IMR-90 (cell line): ENCODE results near the gene RBM5. TPM values are rescaled to one million over a fixed set of nuclear protein-coding genes. Genes with fewer than 3 reads are reported as not detected.

ENCODE experiments used
- ATAC-seq: fragments of 200-7000 bp; cut with Tn5 transposase; 2 replicates; pipeline ENCODE4 v1.9.1; 2020; ENCODE audit warnings: low read depth, mild to moderate bottlenecking, moderate library complexity
- BruUV-seq: library from RNA; stranded (reverse); fragments of 400-500 nt; replicated peaks from 2 replicates; lab custom pipeline; 2021; lab: Mats Ljungman, UMichigan
- CTCF ChIA-PET: fragments of 300-600 bp; formaldehyde crosslinking; extraction: SDS; loops from one replicate; lab custom pipeline; 2021; ENCODE audit warnings: antibody characterized with exemption; lab: Yijun Ruan, JAX
- POLR2A ChIA-PET: fragments of 300-600 bp; sonication (Branson Sonifier 250); formaldehyde crosslinking; loops from one replicate; lab custom pipeline; 2022; ENCODE audit warnings: antibody characterized with exemption; ENCODE audit not compliant: unreplicated experiment; lab: Charles Lee
- DNase-seq: peaks from one replicate; pipeline ENCODE4 v3.0.0; 2013
- H2AFZ ChIP-seq: replicated peaks from 2 replicates; pipeline ENCODE3; 2013; ENCODE audit warnings: low read length, mild to moderate bottlenecking; ENCODE audit not compliant: poor library complexity
- H2AK5ac ChIP-seq: 2 replicates; pipeline ENCODE4 v1.6.1; 2013; ENCODE audit warnings: low read depth, low read length, inconsistent platforms
- H2AK9ac ChIP-seq: replicated peaks from 2 replicates; pipeline ENCODE3; 2013; ENCODE audit warnings: mild to moderate bottlenecking, low read depth, low read length, moderate library complexity; ENCODE audit not compliant: poor library complexity
- H2BK120ac ChIP-seq: 2 replicates; pipeline ENCODE4 v1.6.1; 2013; ENCODE audit warnings: low read depth, low read length, inconsistent platforms
- H2BK15ac ChIP-seq: 3 replicates; pipeline ENCODE4 v1.6.1; 2013; ENCODE audit warnings: low read depth, low read length, inconsistent platforms
- H2BK20ac ChIP-seq: 2 replicates; pipeline ENCODE4 v1.6.1; 2013; ENCODE audit warnings: low read depth, mild to moderate bottlenecking, inconsistent platforms, low read length, moderate library complexity
- H2BK5ac ChIP-seq: 2 replicates; pipeline ENCODE4 v1.6.1; 2013; ENCODE audit warnings: mild to moderate bottlenecking, low read depth, low read length, inconsistent platforms; ENCODE audit not compliant: poor library complexity, severe bottlenecking
- H3K14ac ChIP-seq: replicated peaks from 2 replicates; pipeline ENCODE4 v1.6.1; 2013; ENCODE audit warnings: low read depth, low read length, inconsistent platforms
- H3K18ac ChIP-seq: 2 replicates; pipeline ENCODE4 v1.6.1; 2013; ENCODE audit warnings: low read depth, low read length, control low read depth
- H3K23ac ChIP-seq: 2 replicates; pipeline ENCODE4 v1.6.1; 2013; ENCODE audit warnings: low read depth, low read length, inconsistent platforms
- H3K27ac ChIP-seq: 2 replicates; pipeline ENCODE4 v1.5.1; 2013; ENCODE audit warnings: mild to moderate bottlenecking, control low read depth, low read length; ENCODE audit not compliant: insufficient read depth
- H3K27me3 ChIP-seq: 2 replicates; pipeline ENCODE4 v1.6.1; 2013; ENCODE audit warnings: low read length; ENCODE audit not compliant: control insufficient read depth, insufficient read depth
- H3K36me3 ChIP-seq: 2 replicates; pipeline ENCODE4 v1.6.1; 2013; ENCODE audit warnings: low read length, mixed read lengths; ENCODE audit not compliant: control insufficient read depth, insufficient read depth
- H3K4ac ChIP-seq: 2 replicates; pipeline ENCODE4 v1.6.1; 2013; ENCODE audit warnings: low read depth, low read length, inconsistent platforms
- H3K4me1 ChIP-seq: 2 replicates; pipeline ENCODE4 v1.6.1; 2013; ENCODE audit warnings: low read length, mixed read lengths; ENCODE audit not compliant: control insufficient read depth, insufficient read depth
- H3K4me2 ChIP-seq: 2 replicates; pipeline ENCODE4 v1.6.1; 2013; ENCODE audit warnings: low read depth, mild to moderate bottlenecking, control low read depth, low read length, moderate library complexity
- H3K4me3 ChIP-seq: 2 replicates; pipeline ENCODE4 v1.5.1; 2013; ENCODE audit warnings: low read depth, mild to moderate bottlenecking, control low read depth, low read length, moderate library complexity; ENCODE audit not compliant: insufficient read depth
- H3K56ac ChIP-seq: 2 replicates; pipeline ENCODE4 v1.6.1; 2013; ENCODE audit warnings: low read length, inconsistent platforms; ENCODE audit not compliant: insufficient read depth; ENCODE audit errors: extremely low read depth
- H3K79me1 ChIP-seq, 2 experiments: 2 replicates each; pipeline ENCODE4 v1.6.1; 2013; ENCODE audit warnings: low read length in 2 of 2, inconsistent platforms in 1 of 2, low read depth in 1 of 2
- H3K9ac ChIP-seq: 2 replicates; pipeline ENCODE4 v1.6.1; 2013; ENCODE audit warnings: low read depth, low read length, control low read depth
- H3K9me1 ChIP-seq: 2 replicates; pipeline ENCODE4 v1.6.1; 2013; ENCODE audit warnings: low read length, inconsistent platforms; ENCODE audit not compliant: insufficient read depth
- H3K9me3 ChIP-seq: 2 replicates; pipeline ENCODE4 v1.6.1; 2013; ENCODE audit warnings: low read length; ENCODE audit not compliant: control insufficient read depth, insufficient read depth
- H4K20me1 ChIP-seq: 2 replicates; pipeline ENCODE4 v1.6.1; 2013; ENCODE audit warnings: low read length, inconsistent platforms; ENCODE audit not compliant: insufficient read depth
- H4K5ac ChIP-seq: 2 replicates; pipeline ENCODE4 v1.6.1; 2013; ENCODE audit warnings: mild to moderate bottlenecking, low read depth, low read length, control low read depth
- H4K8ac ChIP-seq, 2 experiments: 2 replicates each; pipeline ENCODE4 v1.6.1; 2013; ENCODE audit warnings: low read depth in 2 of 2, low read length in 2 of 2, control low read depth in 1 of 2, inconsistent platforms in 1 of 2
- H4K91ac ChIP-seq: 2 replicates; pipeline ENCODE4 v1.6.1; 2013; ENCODE audit warnings: low read depth, low read length, inconsistent platforms; ENCODE audit not compliant: insufficient read depth
- BHLHE40 ChIP-seq: fragments of 150-350 bp; IDR thresholded peaks from 2 replicates; pipeline ENCODE4 v1.6.1; 2016; ENCODE audit warnings: mild to moderate bottlenecking, low read depth, low read length
- CEBPB ChIP-seq: IDR thresholded peaks from 2 replicates; pipeline ENCODE4 v1.6.1; 2012; ENCODE audit warnings: low read depth, low read length, improper control_type of control experiment
- CTCF ChIP-seq: conservative IDR thresholded peaks from 2 replicates; pipeline ENCODE4 v1.5.1; 2012; ENCODE audit warnings: mild to moderate bottlenecking, low read depth, low read length, improper control_type of control experiment
- FOS ChIP-seq: fragments of 150-350 bp; IDR thresholded peaks from 2 replicates; pipeline ENCODE4 v1.6.1; 2016; ENCODE audit warnings: low read depth, low read length
- MAZ ChIP-seq: IDR thresholded peaks from 2 replicates; pipeline ENCODE4 v1.6.1; 2012; ENCODE audit warnings: low read depth, mild to moderate bottlenecking, low read length, improper control_type of control experiment, moderate library complexity, borderline replicate concordance
- NFE2L2 ChIP-seq: fragments of 150-350 bp; IDR thresholded peaks from 2 replicates; pipeline ENCODE4 v1.6.1; 2016; ENCODE audit warnings: low read depth, mild to moderate bottlenecking, low read length
- POLR2A ChIP-seq: IDR thresholded peaks from 2 replicates; pipeline ENCODE4 v1.6.1; 2012; ENCODE audit warnings: mild to moderate bottlenecking, low read depth, low read length
- RAD21 ChIP-seq: IDR thresholded peaks from 2 replicates; pipeline ENCODE4 v1.6.1; 2012; ENCODE audit warnings: low read length, improper control_type of control experiment
- RCOR1 ChIP-seq: IDR thresholded peaks from 2 replicates; pipeline ENCODE4 v1.6.1; 2012; ENCODE audit warnings: mild to moderate bottlenecking, low read length, improper control_type of control experiment; ENCODE audit not compliant: insufficient replicate concordance
- SMC3 ChIP-seq: fragments of 150-350 bp; IDR thresholded peaks from 2 replicates; pipeline ENCODE4 v1.6.1; 2016; ENCODE audit warnings: low read depth, mild to moderate bottlenecking, antibody characterized with exemption, low read length, moderate library complexity
- USF2 ChIP-seq: fragments of 150-350 bp; IDR thresholded peaks from 2 replicates; pipeline ENCODE4 v1.6.1; 2017; ENCODE audit warnings: mild to moderate bottlenecking, antibody characterized with exemption, low read length, low read depth
- WGBS, 2 experiments: methylation state at CpG; one replicate each; pipeline versions ENCODE4 v1.1.5 to v1.1.7; 2013; ENCODE audit warnings: missing lambda C conversion rate in 2 of 2; ENCODE audit not compliant: insufficient read length in 1 of 2; ENCODE audit errors: extremely low coverage in 2 of 2; 5-methylcytosine and 5-hydroxymethylcytosine counted together
- dilution Hi-C: fragments of 300-500 bp; cut with HindIII; formaldehyde crosslinking; loops from one replicate; pipeline ENCODE4 v1.14.3; 2018; ENCODE audit warnings: low sequenced_read_pairs; ENCODE audit not compliant: unreplicated experiment
- in situ Hi-C: fragments of 300-500 bp; cut with MboI; formaldehyde crosslinking; loops from 3 replicates; pipeline ENCODE4 v1.14.3; 2019; ENCODE audit warnings: low sequenced_read_pairs, inconsistent platforms, mixed read lengths
- intact Hi-C: fragments of 100-400 bp; cut with micrococcal nuclease; formaldehyde crosslinking; loops from 2 replicates; pipeline ENCODE4 v1.10.0; 2022
- polyA plus RNA-seq, 3 experiments: library from polyadenylated mRNA; depleted of rRNA; stranded (reverse); fragments of >200 nt; gene quantifications; 2 replicates each; pipeline ENCODE4 v1.2.3, GENCODE V29; 2012; ENCODE audit warnings: low replicate concordance in 1 of 3
- total RNA-seq: library from RNA; depleted of rRNA; stranded (reverse); fragments of >200 nt; gene quantifications from 2 replicates; pipeline ENCODE4 v1.2.3, GENCODE V29; 2012

Gene RBM5
- total and polyA plus RNA-seq, 2 of the 4 experiments (the other 2 are of a cell fraction), result 121 to 155 TPM

- TF ChIP-seq BHLHE40 (no peak), USF2 (no peak), POLR2A (no peak), MAZ (no peak)
Observed at GRCh38 chr3:50139308-50139707, 50.6 kb downstream of the RBM5 start (continued).

- POLR2A ChIA-PET, result no interaction called here
- in situ Hi-C loops, result no loop called here
- 74% methylated on average over 5 of the region's 13 CpGs; no CpG with 5 or more reads in 1 of the 2 experiments for WGBS, 2 experiments
Observed at GRCh38 chr3:50139718-50140423, 51.2 kb downstream of the RBM5 start.

More at GRCh38 chr3:50139718-50140423, 51.2 kb downstream of the RBM5 start:
- no TSS peak for BruUV-seq
- Histone ChIP-seq H3K79me1 (no peaks in the 10 kb centered on the region), H2BK120ac (no peak overlapping the region), H3K4ac (no peak overlapping the region), H4K8ac (no peak overlapping the region), H3K36me3 (no peaks in the 10 kb centered on the region), H2BK5ac (no peak overlapping the region), H2AK9ac (peak overlapping the region; percentile 35), H2AFZ (peak overlapping the region; percentile 24), H3K14ac (no peak overlapping the region; the same call in 1 of the 2 replicates), H3K9me3 (no peaks in the 10 kb centered on the region), H3K18ac (no peak overlapping the region), H3K23ac (no peak overlapping the region), H4K5ac (no peak overlapping the region), H3K4me2 (no peak overlapping the region), H2BK15ac (no peak overlapping the region), H3K27me3 (no peaks in the 10 kb centered on the region), H3K27ac (no peak overlapping the region), H3K9ac (no peak overlapping the region), H3K9me1 (peaks cover 11% of the 10 kb centered on the region; the same call in 1 of the 2 replicates), H2AK5ac (peak overlapping the region; percentile 23; the same call in 1 of the 2 replicates), H3K56ac (no peak overlapping the region), H4K91ac (no peak overlapping the region), H4K20me1 (no peaks in the 10 kb centered on the region), H2BK20ac (no peak overlapping the region), H3K4me3 (no peak overlapping the region), H3K4me1 (peaks cover 11% of the 10 kb centered on the region)
- ATAC-seq, result no peak
- DNase-seq, result no peak
- CTCF ChIA-PET, result no interaction called here
- intact Hi-C loops, result no loop called here
- TF ChIP-seq USF2, result no peak
- no peak for TF ChIP-seq NFE2L2
- TF ChIP-seq CEBPB, result no peak
- no peak for TF ChIP-seq FOS
- no peak for TF ChIP-seq MAZ
- no peak for TF ChIP-seq CTCF
- no peak for TF ChIP-seq SMC3
- TF ChIP-seq POLR2A, result no peak
- TF ChIP-seq RAD21, result no peak
- TF ChIP-seq BHLHE40, result no peak
- TF ChIP-seq RCOR1, result no peak
- dilution Hi-C loops, result no loop called here
